Measurements from ENCODE around the gene UBE3B. TPM values are rescaled to one million over a fixed set of nuclear protein-coding genes. Genes with fewer than 3 reads are reported as not detected.

The UBE3B gene
- total RNA-seq, 4 donors from 2014 or later, result 34.4 to 73.0 (median 71.6) TPM

DNA sequence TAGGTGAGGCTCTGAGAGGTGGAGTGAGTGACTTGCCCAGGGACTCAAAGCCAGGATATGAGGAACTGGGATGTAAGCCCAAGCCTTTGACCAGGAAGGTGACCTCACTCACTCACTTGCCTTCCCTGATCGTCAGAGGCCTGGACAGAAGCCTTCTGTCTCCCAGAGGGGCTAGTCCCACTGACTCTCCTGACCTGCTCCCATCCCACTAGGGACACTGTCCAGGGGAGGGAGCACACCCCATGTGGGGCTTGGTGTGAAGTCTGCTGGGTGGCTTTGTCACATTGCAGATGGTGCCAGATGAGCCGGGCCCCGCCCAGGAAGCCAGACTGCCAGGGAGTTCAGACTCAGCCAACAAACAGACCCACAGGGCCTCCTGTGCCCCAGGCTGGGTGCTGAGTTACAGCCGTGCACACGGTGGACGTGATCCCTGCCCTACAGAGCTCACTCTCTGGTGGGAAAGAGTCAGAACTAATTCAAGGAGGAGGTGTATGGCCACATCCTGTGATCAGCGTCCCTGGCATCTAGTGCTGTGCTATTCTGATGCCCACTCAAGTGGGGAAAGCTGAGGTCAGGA is 67.6 kb downstream of the UBE3B start:
- in situ Hi-C loops (cut with MboI; ENCODE audit: low pct_ligation_motif_present in 1 of 4, low pct_unique_long_range_greater_than_20kb in 1 of 4, low sequenced_read_pairs in 3 of 4), result no loop called here
- DNase-seq, result no peak
- Histone ChIP-seq H3K27me3 (peaks cover 32% of the 10 kb centered on the region), H3K4me1 (peaks cover 0 to 2% (median 0%) of the 10 kb centered on the region in 4 donors), H3K36me3 (no peaks in the 10 kb centered on the region), H3K9me3 (no peaks in the 10 kb centered on the region), H3K4me3 (no peak overlapping the region), H3K27ac (no peak overlapping the region)
- WGBS, 2 donors (ENCODE audit: low coverage in 1 of 2), result 44 to 80% methylated on average over 1 to 7 of the region's 7 CpGs
- no peak for TF ChIP-seq POLR2A (IDR thresholded peaks at IDR 0.05)
- intact Hi-C loops (cut with DNase I; ENCODE audit: low total_unique reads), result no loop called here

DNA sequence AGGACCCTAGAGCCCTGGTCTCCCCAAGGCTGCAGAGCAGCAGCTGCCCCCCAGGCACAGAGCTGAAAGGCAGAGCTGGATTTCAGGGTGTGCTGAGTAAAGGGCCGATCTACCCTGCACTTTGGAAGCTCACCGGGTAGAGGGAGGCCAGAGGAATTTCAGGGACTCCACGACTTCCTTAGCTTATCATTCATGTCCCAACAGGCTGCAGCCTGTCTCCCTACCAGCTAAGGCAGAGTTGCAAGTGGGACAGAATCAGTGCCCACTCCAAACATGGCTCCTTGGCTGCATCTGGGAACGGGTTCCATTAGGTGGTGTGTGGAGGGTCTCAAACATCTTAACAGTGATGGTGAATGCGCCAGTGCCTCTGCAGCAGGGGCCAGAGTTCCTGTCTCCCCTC is 68.4 kb downstream of the UBE3B start:
- intact Hi-C loops (cut with DNase I; ENCODE audit: low total_unique reads), result no loop called here
- WGBS, 2 donors (ENCODE audit: low coverage in 1 of 2), result 70% methylated on average over 5 of the region's 5 CpGs; no CpG with 5 or more reads in 1 of the 2 donors

GRCh38 chr12:109547286-109547685 is 69.9 kb downstream of the UBE3B start:
- intact Hi-C loops (cut with DNase I; ENCODE audit: low total_unique reads), result no loop called here
- WGBS, 2 donors (ENCODE audit: low coverage in 1 of 2), result 71 to 84% methylated on average over 4 to 18 of the region's 18 CpGs
- H3K9me3 ChIP-seq, result no peaks in the 10 kb centered on the region
- no peak overlapping the region for H3K27ac ChIP-seq
- H3K27me3 ChIP-seq, result peaks cover 44% of the 10 kb centered on the region
- no peak for DNase-seq
- no peak for TF ChIP-seq POLR2A (IDR thresholded peaks at IDR 0.05)
- H3K4me1 ChIP-seq, result peaks cover 0 to 2% (median 0%) of the 10 kb centered on the region in 4 donors
- H3K4me3 ChIP-seq, result no peak overlapping the region
- H3K36me3 ChIP-seq, result no peaks in the 10 kb centered on the region
- in situ Hi-C loops (cut with MboI; ENCODE audit: low pct_ligation_motif_present in 1 of 4, low pct_unique_long_range_greater_than_20kb in 1 of 4, low sequenced_read_pairs in 3 of 4), result no loop called here

More for the DNA sequence above, 68.4 kb downstream of the UBE3B start:
- TF ChIP-seq POLR2AphosphoS5 (IDR thresholded peaks at IDR 0.05) (no peak), EP300 (IDR thresholded peaks at IDR 0.05; ENCODE audit: low read depth) (no peak), POLR2A (IDR thresholded peaks at IDR 0.05) (no peak)
- TF ChIP-seq, protein P1, sequence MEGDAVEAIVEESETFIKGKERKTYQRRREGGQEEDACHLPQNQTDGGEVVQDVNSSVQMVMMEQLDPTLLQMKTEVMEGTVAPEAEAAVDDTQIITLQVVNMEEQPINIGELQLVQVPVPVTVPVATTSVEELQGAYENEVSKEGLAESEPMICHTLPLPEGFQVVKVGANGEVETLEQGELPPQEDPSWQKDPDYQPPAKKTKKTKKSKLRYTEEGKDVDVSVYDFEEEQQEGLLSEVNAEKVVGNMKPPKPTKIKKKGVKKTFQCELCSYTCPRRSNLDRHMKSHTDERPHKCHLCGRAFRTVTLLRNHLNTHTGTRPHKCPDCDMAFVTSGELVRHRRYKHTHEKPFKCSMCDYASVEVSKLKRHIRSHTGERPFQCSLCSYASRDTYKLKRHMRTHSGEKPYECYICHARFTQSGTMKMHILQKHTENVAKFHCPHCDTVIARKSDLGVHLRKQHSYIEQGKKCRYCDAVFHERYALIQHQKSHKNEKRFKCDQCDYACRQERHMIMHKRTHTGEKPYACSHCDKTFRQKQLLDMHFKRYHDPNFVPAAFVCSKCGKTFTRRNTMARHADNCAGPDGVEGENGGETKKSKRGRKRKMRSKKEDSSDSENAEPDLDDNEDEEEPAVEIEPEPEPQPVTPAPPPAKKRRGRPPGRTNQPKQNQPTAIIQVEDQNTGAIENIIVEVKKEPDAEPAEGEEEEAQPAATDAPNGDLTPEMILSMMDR (IDR thresholded peaks at IDR 0.05), result no peak
- DNase-seq, result no peak
- in situ Hi-C loops (cut with MboI; ENCODE audit: low pct_ligation_motif_present in 1 of 4, low pct_unique_long_range_greater_than_20kb in 1 of 4, low sequenced_read_pairs in 3 of 4), result no loop called here
- no peaks in the 10 kb centered on the region for H3K36me3 ChIP-seq
- H3K4me1 ChIP-seq, result peaks cover 0 to 2% (median 0%) of the 10 kb centered on the region in 4 donors
- H3K27ac ChIP-seq, result no peak overlapping the region
- peaks cover 40% of the 10 kb centered on the region for H3K27me3 ChIP-seq
- no peaks in the 10 kb centered on the region for H3K9me3 ChIP-seq
- no peak overlapping the region for H3K4me3 ChIP-seq

GRCh38 chr12:109548258-109548657 is 70.8 kb downstream of the UBE3B start:
- intact Hi-C loops (cut with DNase I; ENCODE audit: low total_unique reads), result no loop called here
- H3K4me1 ChIP-seq, result peaks cover 0 to 2% (median 0%) of the 10 kb centered on the region in 4 donors
- no peaks in the 10 kb centered on the region for H3K9me3 ChIP-seq
- DNase-seq, result no peak
- in situ Hi-C loops (cut with MboI; ENCODE audit: low pct_ligation_motif_present in 1 of 4, low pct_unique_long_range_greater_than_20kb in 1 of 4, low sequenced_read_pairs in 3 of 4), result no loop called here
- TF ChIP-seq EP300 (IDR thresholded peaks at IDR 0.05; ENCODE audit: low read depth) (no peak), POLR2A (IDR thresholded peaks at IDR 0.05) (no peak), POLR2AphosphoS5 (IDR thresholded peaks at IDR 0.05) (no peak)
- TF ChIP-seq, protein P1 (IDR thresholded peaks at IDR 0.05), result no peak
- peaks cover 51% of the 10 kb centered on the region for H3K27me3 ChIP-seq
- no peak overlapping the region for H3K27ac ChIP-seq
- no peaks in the 10 kb centered on the region for H3K36me3 ChIP-seq
- WGBS, 2 donors (ENCODE audit: low coverage in 1 of 2), result 86 to 100% methylated on average over 1 to 4 of the region's 4 CpGs
- H3K4me3 ChIP-seq, result no peak overlapping the region

DNA sequence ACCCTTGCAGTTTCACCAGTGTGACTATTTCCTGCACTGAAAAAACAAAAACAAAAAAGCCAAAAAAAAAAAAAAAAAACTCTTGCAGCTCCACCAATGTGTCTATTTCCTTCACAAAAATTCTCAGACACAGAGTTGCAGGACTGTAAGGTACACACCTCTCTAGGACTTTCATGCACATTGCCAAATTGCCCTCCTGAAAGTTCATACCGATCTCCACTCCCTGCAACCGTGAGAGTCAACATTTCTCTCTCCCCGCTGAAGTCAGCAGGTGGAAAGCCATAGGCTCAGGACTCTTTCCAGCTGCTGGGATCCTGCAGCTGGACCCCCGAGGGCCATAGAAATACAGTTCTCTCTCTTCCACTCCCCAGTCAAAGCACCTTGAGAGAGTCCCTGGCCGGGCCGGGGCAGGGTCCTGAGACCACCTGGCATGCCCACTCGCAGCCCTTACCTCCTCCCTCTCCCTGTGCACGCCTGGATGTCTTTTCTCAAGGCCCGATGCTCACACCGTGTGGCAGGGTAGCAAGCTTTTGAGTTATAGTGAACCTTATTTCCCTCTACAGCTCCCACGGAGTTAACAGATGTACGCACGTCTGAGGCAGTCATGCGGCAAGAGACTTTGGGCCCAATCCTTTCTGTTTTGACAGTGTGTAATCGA is 72.3 kb downstream of the UBE3B start:
- intact Hi-C loops (cut with DNase I; ENCODE audit: low total_unique reads), result no loop called here
- H3K9me3 ChIP-seq, result no peaks in the 10 kb centered on the region
- H3K36me3 ChIP-seq, result no peaks in the 10 kb centered on the region
- no peak overlapping the region for H3K27ac ChIP-seq
- TF ChIP-seq POLR2AphosphoS5 (IDR thresholded peaks at IDR 0.05), result no peak
- no peak for TF ChIP-seq POLR2A (IDR thresholded peaks at IDR 0.05)
- TF ChIP-seq, protein P1 (IDR thresholded peaks at IDR 0.05), result no peak
- TF ChIP-seq EP300 (IDR thresholded peaks at IDR 0.05; ENCODE audit: low read depth), result no peak
- no peak for DNase-seq
- WGBS, 2 donors (ENCODE audit: low coverage in 1 of 2), result 40 to 42% methylated on average over 8 to 15 of the region's 15 CpGs
- in situ Hi-C loops (cut with MboI; ENCODE audit: low pct_ligation_motif_present in 1 of 4, low pct_unique_long_range_greater_than_20kb in 1 of 4, low sequenced_read_pairs in 3 of 4), result no loop called here
- H3K4me3 ChIP-seq, result no peak overlapping the region
- H3K27me3 ChIP-seq, result peaks cover 66% of the 10 kb centered on the region
- peaks cover 0 to 2% (median 0%) of the 10 kb centered on the region in 4 donors for H3K4me1 ChIP-seq
